Activated CD8-positive, alpha-beta T cell treated with anti-CD3 and anti-CD28 coated beads, Interleukin-2, amount 10 ng/mL, durations not matched to agents 7 days and 5 days (primary cell): Measurements from ENCODE around the gene DALRD3. TPM values are rescaled to one million over a fixed set of nuclear protein-coding genes. Genes with fewer than 3 reads are reported as not detected.

Experiments used
- ATAC-seq: fragments of 150-1000 bp; cut with Tn5 transposase; one replicate; pipeline ENCODE4 v1.10.0; 2021; ENCODE audit warnings: moderate library complexity
- CTCF ChIA-PET: fragments of 350-600 bp; sonication (Branson Sonifier 250); formaldehyde crosslinking; loops from one replicate; lab custom pipeline; 2021; ENCODE audit warnings: antibody characterized with exemption; lab: Charles Lee
- POLR2A ChIA-PET: fragments of 350-600 bp; sonication (Branson Sonifier 250); formaldehyde crosslinking; loops from one replicate; lab custom pipeline; 2021; ENCODE audit warnings: antibody characterized with exemption; lab: Charles Lee
- DNase-seq: peaks from one replicate; pipeline ENCODE4 v3.0.0-alpha.2; 2020
- H3K27ac Mint-ChIP-seq: one replicate; pipeline ENCODE4 v1.8.0; 2021; ENCODE audit warnings: mild to moderate bottlenecking, mixed read lengths
- H3K27me3 Mint-ChIP-seq: one replicate; pipeline ENCODE4 v1.8.0; 2021; ENCODE audit warnings: low read depth, mixed read lengths
- H3K36me3 Mint-ChIP-seq: one replicate; pipeline ENCODE4 v1.8.0; 2021; ENCODE audit warnings: low read depth, mixed read lengths
- H3K4me1 Mint-ChIP-seq: one replicate; pipeline ENCODE4 v1.8.0; 2021; ENCODE audit warnings: low read depth, mixed read lengths
- H3K4me3 Mint-ChIP-seq: one replicate; pipeline ENCODE4 v1.8.0; 2021; ENCODE audit warnings: mild to moderate bottlenecking, mixed read lengths
- H3K9me3 Mint-ChIP-seq: one replicate; pipeline ENCODE4 v1.8.0; 2022; ENCODE audit warnings: mixed read lengths; ENCODE audit not compliant: insufficient read depth
- total RNA-seq, 2 experiments: library from RNA; stranded (reverse); gene quantifications; one replicate each; pipeline ENCODE4 v1.2.3, GENCODE V29; 2021

Gene DALRD3
- total RNA-seq, 2 experiments from 2014 or later = 24.7 to 25.4 TPM

- Mint-ChIP-seq H3K27me3 (no peaks in the 10 kb centered on the region), H3K36me3 (peaks cover 80% of the 10 kb centered on the region), H3K9me3 (no peaks in the 10 kb centered on the region), H3K4me3 (peak within 1 kb of the TSS; percentile 92), H3K27ac (peak within 1 kb of the TSS; percentile 96), H3K4me1 (peaks cover 53% of the 10 kb centered on the region)
- ChIA-PET CTCF (interaction anchor here (0.8 to 2.2 kb wide), 7 partner anchors 9 to 65 kb away, joined by 3 to 23 read pairs (median 6); partner anchors contain the start of genes DALRD3, P4HTM and QRICH1), POLR2A (interaction anchor here (0.7 to 2.2 kb wide), 13 partner anchors 10 to 312 kb away, joined by 3 to 22 read pairs (median 3); partner anchors contain the start of genes DALRD3, IP6K2, P4HTM and QRICH1)
- DNase-seq = peak; percentile 94
- peak; percentile 95 for ATAC-seq
Observed at GRCh38 chr3:49028673-49029562, 10.5 kb upstream of the DALRD3 start, which contains the start of gene IMPDH2. IMPDH2 (minus strand) TSS chr3:49029398; CDS start chr3:49029350, 48 bp downstream.

DNA sequence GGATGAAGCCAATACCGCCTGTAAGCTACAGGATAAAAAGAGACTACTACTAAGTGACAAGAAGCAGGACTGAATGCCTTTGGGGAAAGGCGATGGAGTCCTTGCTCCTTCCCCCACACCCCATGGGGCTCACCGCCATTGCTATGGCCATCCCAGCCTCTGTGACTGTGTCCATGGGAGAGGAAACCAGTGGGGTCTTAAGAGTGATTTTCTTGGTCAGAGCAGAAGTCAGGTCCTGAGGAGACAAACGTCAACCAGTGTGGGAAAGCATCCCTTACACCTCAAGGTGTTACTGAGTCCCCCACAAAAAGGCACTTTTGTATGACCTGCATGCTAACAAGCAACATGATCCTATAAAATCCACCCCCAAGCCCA is 9.9 kb upstream of the DALRD3 start:
- ATAC-seq = no peak
- Mint-ChIP-seq H3K9me3 (no peaks in the 10 kb centered on the region), H3K27me3 (no peaks in the 10 kb centered on the region), H3K4me3 (peak overlapping the region; percentile 92), H3K27ac (peak overlapping the region; percentile 96), H3K4me1 (peaks cover 58% of the 10 kb centered on the region), H3K36me3 (peaks cover 84% of the 10 kb centered on the region)
- DNase-seq = no peak
- ChIA-PET CTCF (interaction anchor here (0.8 to 2.2 kb wide), 5 partner anchors 8 to 65 kb away, joined by 3 to 23 read pairs (median 8); partner anchors contain the start of genes P4HTM and QRICH1), POLR2A (interaction anchor here (0.7 to 2.2 kb wide), 6 partner anchors 9 to 311 kb away, joined by 3 to 22 read pairs (median 8); partner anchors contain the start of genes DALRD3, IP6K2, P4HTM and WDR6)

- Mint-ChIP-seq H3K4me1 (peaks cover 65% of the 10 kb centered on the region), H3K27me3 (no peaks in the 10 kb centered on the region), H3K36me3 (peaks cover 86% of the 10 kb centered on the region), H3K4me3 (peak overlapping the region; percentile 92), H3K27ac (peak overlapping the region; percentile 96), H3K9me3 (no peaks in the 10 kb centered on the region)
- ATAC-seq = no peak
- DNase-seq = no peak
- CTCF ChIA-PET = interaction anchor here (1.1 to 2.2 kb wide), 2 partner anchors 8 to 40 kb away, joined by 5 to 23 read pairs; no protein-coding TSS in a partner anchor
- POLR2A ChIA-PET = interaction anchor here (2.2 kb wide), 1 partner anchor 38 kb away, joined by 8 read pairs; the partner anchor contains the start of gene P4HTM
Observed at GRCh38 chr3:49027634-49028033, 9.3 kb upstream of the DALRD3 start.

DNA sequence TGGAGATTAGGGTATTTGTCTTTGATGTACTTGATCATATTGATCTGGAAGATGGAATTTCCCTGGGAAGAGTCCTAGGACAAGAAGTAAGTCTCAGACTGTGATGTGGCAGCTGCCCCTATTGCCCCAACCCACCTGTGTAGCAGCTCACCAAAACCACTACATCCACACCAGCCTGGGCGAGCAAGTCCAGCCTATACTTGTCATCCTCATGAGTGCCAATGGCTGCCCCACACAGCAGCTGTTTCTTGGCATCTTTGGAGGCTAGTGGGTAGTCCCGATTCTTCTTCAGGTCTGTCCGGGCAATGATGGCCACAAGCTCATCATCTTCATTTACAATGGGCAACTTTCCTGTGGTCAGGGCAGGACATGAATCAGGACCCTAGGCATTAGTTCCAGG is 8.2 kb upstream of the DALRD3 start:
- POLR2A ChIA-PET = interaction anchor here (0.7 to 1.4 kb wide), 3 partner anchors 9 to 139 kb away, joined by 3 to 5 read pairs (median 3); partner anchors contain the start of gene QRICH1
- ATAC-seq = no peak
- Mint-ChIP-seq H3K27me3 (no peaks in the 10 kb centered on the region), H3K4me3 (no peak overlapping the region), H3K27ac (no peak overlapping the region), H3K36me3 (peaks cover 81% of the 10 kb centered on the region), H3K4me1 (peaks cover 67% of the 10 kb centered on the region), H3K9me3 (no peaks in the 10 kb centered on the region)
- no peak for DNase-seq
- CTCF ChIA-PET = interaction anchor here (1.0 kb wide), 1 partner anchor 39 kb away, joined by 3 read pairs; no protein-coding TSS in a partner anchor

GRCh38 chr3:49025793-49026520 is 7.6 kb upstream of the DALRD3 start:
- CTCF ChIA-PET = interaction anchor here (1.0 kb wide), 1 partner anchor 39 kb away, joined by 3 read pairs; no protein-coding TSS in a partner anchor
- peak overlapping the region; percentile 50 for H3K27ac Mint-ChIP-seq
- POLR2A ChIA-PET = interaction anchor here (0.7 to 1.5 kb wide), 4 partner anchors 8 to 139 kb away, joined by 3 to 5 read pairs (median 4); partner anchors contain the start of genes QRICH1 and WDR6

DNA sequence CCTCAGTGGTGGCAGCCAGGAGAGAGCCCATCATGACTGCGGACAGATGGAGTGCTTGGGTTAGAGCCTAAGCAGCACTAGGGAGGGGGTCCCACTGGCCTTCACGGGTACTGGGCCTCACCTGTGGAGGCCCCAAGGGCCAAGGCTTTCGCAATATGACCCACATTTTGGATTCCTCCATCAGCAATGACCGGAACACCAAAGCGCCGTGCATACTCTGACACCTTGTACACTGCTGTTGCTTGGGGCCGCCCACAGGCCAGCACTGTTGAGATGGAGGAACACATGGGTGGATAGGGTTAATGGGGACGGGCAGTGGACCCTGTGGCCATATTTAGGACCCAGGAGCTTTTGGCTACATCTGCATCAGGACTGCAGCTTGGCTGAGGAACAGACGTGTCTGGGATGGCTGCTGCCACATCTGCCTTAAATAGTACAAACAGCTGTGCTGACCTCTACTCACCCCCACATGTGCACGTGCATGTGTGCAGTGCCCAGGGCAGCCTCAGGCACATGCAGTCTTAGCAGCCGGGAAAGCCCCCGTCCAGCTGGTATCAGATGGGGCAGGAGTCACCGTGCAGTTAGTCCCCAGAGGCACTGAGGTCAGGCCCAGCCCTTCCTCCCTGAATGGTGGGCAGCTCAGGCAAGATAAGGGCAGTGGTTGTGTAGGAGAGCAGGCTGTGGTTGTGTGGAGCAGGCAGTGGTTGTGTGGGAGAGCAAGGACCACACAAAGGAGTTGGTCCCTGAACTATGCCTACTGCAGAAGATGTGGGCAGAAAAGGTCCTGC is 6.8 kb upstream of the DALRD3 start:
- ChIA-PET POLR2A (interaction anchor here (1.4 to 1.5 kb wide), 2 partner anchors 8 to 18 kb away, joined by 3 to 4 read pairs; partner anchors contain the start of gene WDR6), CTCF (interaction anchor here (1.2 kb wide), 1 partner anchor 69 kb away, joined by 5 read pairs; the partner anchor contains the start of gene QRICH1)
- Mint-ChIP-seq H3K9me3 (no peaks in the 10 kb centered on the region), H3K27me3 (no peaks in the 10 kb centered on the region), H3K4me3 (no peak overlapping the region), H3K27ac (no peak overlapping the region), H3K4me1 (peaks cover 68% of the 10 kb centered on the region), H3K36me3 (peaks cover 76% of the 10 kb centered on the region)
- DNase-seq (no peak), ATAC-seq (no peak)

More at GRCh38 chr3:49025793-49026520, 7.6 kb upstream of the DALRD3 start:
- no peaks in the 10 kb centered on the region for H3K27me3 Mint-ChIP-seq
- H3K36me3 Mint-ChIP-seq = peaks cover 78% of the 10 kb centered on the region
- H3K4me1 Mint-ChIP-seq = peaks cover 67% of the 10 kb centered on the region
- H3K9me3 Mint-ChIP-seq = no peaks in the 10 kb centered on the region
- DNase-seq = no peak
- ATAC-seq = no peak
- H3K4me3 Mint-ChIP-seq = no peak overlapping the region

DNA sequence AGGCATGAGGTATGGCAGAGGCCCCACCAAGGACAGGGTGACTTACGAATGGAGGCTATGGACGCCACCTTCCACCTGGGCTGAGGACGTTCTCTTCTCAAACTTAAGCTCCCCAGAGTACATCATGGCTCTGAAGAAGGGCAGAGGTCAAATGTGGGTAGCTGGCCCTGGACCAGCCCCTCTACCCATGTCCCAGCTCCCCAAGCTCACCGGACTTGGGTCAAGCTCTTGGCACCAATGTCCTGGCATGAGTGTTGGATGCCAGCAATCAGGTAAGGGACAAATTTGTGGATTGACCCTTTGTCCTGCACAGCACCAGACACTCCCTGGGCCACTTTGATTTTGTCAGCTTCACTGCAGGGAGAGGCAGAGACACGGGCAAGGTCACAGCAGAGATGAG is 6.1 kb upstream of the DALRD3 start:
- Mint-ChIP-seq H3K27ac (peak overlapping the region; percentile 43), H3K36me3 (peaks cover 71% of the 10 kb centered on the region), H3K4me1 (peaks cover 70% of the 10 kb centered on the region), H3K27me3 (no peaks in the 10 kb centered on the region), H3K4me3 (no peak overlapping the region), H3K9me3 (no peaks in the 10 kb centered on the region)
- ATAC-seq (no peak), DNase-seq (no peak)
- CTCF ChIA-PET = interaction anchor here (1.2 to 19.2 kb wide), 2 partner anchors 34 to 69 kb away, joined by 5 to 319 read pairs; partner anchors contain the start of genes P4HTM and QRICH1
- POLR2A ChIA-PET = interaction anchor here (0.7 to 7.8 kb wide), 3 partner anchors 9 to 69 kb away, joined by 3 to 62 read pairs (median 4); partner anchors contain the start of genes QRICH1 and WDR6

DNA sequence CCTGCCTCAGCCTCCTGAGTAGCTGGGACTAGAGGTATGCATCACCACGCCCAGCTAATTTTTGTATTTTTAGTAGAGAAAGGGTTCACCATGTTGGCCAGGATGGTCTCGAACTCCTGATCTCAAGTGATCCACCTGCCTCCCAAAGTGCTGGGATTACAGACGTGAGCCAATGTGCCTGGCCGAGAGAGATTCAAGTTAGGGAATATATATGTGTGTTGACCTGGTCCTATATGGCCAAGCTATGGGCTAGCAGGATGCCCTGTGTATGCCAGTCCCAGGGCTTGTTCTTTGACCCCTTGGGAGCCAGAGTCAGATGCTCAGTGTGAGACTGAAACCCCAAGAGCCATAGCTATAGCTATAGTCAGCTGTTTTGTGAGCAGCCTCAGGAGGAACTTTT is 5.4 kb upstream of the DALRD3 start:
- Mint-ChIP-seq H3K9me3 (no peaks in the 10 kb centered on the region), H3K27ac (peak overlapping the region; percentile 72), H3K4me3 (peak overlapping the region; percentile 49), H3K36me3 (peaks cover 68% of the 10 kb centered on the region), H3K27me3 (no peaks in the 10 kb centered on the region), H3K4me1 (peaks cover 67% of the 10 kb centered on the region)
- CTCF ChIA-PET = interaction anchor here (1.2 to 19.2 kb wide), 2 partner anchors 33 to 70 kb away, joined by 5 to 319 read pairs; partner anchors contain the start of genes P4HTM and QRICH1
- ATAC-seq (no peak), DNase-seq (no peak)
- POLR2A ChIA-PET = interaction anchor here (0.7 to 8.2 kb wide), 5 partner anchors 8 to 69 kb away, joined by 3 to 160 read pairs (median 4); partner anchors contain the start of genes QRICH1 and WDR6

DNA sequence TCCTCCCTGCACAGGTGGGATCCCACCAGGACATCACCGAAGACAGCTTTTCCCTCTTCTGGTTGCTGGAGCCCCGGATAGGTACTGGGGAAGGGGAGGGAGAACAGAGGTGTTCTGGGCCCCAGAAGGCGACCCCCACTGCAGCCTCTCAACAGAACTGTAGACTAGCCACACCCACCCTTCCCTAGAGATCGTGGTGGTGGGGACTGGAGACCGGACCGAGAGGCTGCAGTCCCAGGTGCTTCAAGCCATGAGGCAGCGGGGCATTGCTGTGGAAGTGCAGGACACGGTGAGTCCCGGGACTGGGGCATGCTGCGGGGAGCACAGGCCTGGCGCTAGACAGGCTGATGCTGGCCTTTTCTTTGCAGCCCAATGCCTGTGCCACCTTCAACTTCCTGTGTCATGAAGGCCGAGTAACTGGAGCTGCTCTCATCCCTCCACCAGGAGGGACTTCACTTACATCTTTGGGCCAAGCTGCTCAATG is 4.3 kb upstream of the DALRD3 start:
- CTCF ChIA-PET = interaction anchor here (0.9 to 19.2 kb wide), 9 partner anchors 9 to 587 kb away, joined by 3 to 319 read pairs (median 11); partner anchors contain the start of genes NICN1, P4HTM, QRICH1 and SLC25A20
- Mint-ChIP-seq H3K27ac (peak overlapping the region; percentile 99), H3K9me3 (no peaks in the 10 kb centered on the region), H3K4me1 (peaks cover 60% of the 10 kb centered on the region), H3K27me3 (no peaks in the 10 kb centered on the region), H3K4me3 (peak overlapping the region; percentile 97), H3K36me3 (peaks cover 61% of the 10 kb centered on the region)
- DNase-seq = peak; percentile 27
- no peak for ATAC-seq
- POLR2A ChIA-PET = interaction anchor here (0.5 to 8.2 kb wide), 14 partner anchors 10 to 394 kb away, joined by 3 to 160 read pairs (median 5); partner anchors contain the start of genes IP6K2, P4HTM, QRICH1 and SLC25A20
